HG03457 (cell line): ENCODE data around the gene DISC1.

Experiments
- ATAC-seq: cut with Tn5 transposase; IDR thresholded peaks from one replicate; pipeline ENCODE4 v1.9.1; 2021; ENCODE audit warnings: moderate number of reproducible peaks; ENCODE audit not compliant: unreplicated experiment

DISC1 gene

GRCh38 chr1:231921646-231922345 lies 295.2 kb downstream of the DISC1 start:
- no peak for ATAC-seq

DNA sequence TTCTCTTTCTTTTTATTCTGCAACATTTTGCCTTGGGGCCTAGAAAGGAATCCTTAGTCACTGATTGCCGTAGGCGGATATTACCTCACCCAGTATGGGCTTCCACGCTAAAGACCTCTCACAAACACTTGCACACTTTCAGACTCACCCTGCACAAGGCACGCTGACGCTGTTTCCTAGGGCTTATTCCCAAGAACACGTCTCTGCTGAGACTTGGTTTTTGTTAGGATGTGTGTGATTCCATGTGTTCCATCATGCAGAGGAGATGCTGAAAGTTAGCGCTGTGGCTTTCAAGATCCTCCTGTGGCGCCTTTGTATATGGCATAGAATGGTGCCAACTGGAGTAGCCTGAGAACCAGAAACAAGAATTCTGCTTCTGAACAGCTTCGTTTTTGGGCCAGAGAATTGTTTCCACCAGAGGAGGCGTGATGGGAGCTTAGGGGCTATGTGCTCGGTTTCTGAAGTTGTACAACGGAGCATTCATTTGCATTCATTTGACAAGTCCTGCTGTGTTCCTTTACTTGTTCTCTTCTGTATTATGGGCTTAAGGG lies 297.0 kb downstream of the DISC1 start:
- ATAC-seq: no peak

DNA sequence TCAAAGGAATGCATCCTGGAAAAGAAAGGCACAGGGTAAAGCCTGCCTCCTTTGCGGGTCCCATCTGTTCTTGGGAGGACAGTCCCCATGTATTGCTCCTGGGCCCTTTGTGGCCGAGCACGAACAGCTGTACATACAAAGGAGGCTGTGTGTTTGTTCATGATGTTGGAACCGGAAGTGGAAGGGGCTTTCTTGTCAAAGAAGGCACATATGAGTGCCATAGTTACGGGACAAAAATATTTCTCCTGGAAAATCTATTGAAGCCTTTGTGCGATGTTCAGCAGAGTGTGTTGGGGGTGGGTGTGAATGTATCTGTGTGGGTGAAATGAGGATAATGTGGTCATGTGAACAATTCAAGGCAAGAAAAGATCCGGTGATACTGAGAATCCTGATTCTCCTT lies 297.6 kb downstream of the DISC1 start:
- ATAC-seq: no peak

DNA sequence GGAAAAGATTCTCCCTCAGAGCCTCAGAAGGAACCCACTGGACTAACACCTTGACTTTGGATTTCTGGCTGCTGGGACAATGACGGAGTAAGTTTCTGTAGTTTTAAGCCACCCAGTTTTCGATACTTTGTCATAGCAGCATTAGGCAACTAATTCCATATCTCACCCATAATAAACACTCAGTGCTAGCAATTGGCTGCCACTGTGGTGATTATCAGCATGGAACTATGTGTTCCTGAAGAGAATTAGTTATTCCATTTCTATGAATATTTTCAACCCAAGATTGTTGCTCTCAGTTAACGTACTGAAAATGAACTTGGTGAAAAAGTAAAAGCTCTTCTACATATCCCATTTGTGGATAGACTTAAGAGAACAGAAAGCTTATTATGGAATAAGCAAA lies 299.3 kb downstream of the DISC1 start:
- ATAC-seq: no peak

DNA sequence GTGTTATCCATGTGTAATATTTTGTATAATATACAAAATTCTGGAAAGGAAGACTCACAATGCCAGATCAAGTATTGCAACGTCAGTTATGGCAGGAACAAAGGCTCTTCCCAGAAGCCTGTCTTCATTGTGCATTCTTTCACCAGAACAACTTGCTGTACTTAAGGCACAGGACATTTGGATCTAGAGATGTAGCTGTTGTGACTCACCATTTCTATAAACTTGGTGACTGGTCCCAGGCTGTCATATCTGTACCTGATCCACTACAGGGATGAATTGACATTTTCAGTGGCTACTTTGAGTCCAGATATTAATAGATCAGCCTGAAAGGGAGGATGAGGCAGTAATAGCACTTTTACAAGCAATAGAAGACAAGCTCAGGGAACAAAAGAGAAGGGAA lies 299.8 kb downstream of the DISC1 start:
- ATAC-seq: no peak

GRCh38 chr1:231926933-231927332 lies 300.3 kb downstream of the DISC1 start:
- no peak for ATAC-seq

DNA sequence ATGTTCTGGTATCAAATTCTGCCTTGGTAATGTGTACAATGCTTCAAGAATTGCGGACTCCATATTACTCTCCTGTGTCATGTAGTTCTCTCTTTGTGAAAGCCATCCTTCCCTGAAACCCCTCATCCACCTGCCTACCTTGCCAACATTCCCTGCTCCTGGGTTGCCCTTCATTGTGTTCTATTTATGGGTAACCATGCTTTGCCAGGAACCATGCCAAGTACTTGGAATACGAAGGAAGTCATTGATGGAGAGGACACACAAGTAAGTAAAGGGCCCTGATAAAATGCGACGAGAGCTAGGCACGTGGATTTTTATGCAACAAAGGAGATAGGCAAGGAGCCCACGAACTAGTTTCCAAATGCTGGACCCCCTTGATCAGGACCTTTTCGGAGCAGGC lies 300.8 kb downstream of the DISC1 start:
- no peak for ATAC-seq

DNA sequence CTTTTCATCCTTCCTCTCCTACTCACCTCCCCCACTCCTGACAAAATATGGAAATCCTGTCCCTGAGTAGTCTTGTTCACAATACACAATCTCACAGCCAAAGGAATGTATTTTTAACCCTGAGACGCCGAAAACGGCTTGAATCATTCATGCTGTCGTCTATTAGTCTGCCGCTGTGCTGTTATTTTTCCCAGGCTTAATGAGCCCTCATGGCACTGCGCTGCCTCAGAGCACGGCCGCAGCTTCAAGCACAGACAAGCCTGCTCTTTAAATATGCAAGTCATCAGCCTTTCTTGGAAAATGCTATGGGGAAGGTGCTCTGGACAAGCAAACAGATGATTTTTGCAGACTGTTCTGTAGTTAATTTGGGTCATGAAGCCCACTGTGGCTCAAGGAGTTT lies 302.7 kb downstream of the DISC1 start:
- no peak for ATAC-seq

- no peak for ATAC-seq
Observed at GRCh38 chr1:231930257-231930947, 303.8 kb downstream of the DISC1 start.

- no peak for ATAC-seq
Observed at GRCh38 chr1:231931146-231931545, 304.6 kb downstream of the DISC1 start.

- ATAC-seq: no peak
Observed at GRCh38 chr1:231931846-231932454, 305.4 kb downstream of the DISC1 start.

GRCh38 chr1:231933711-231934626 lies 307.4 kb downstream of the DISC1 start:
- ATAC-seq: no peak

GRCh38 chr1:231934797-231935196 lies 308.2 kb downstream of the DISC1 start:
- no peak for ATAC-seq

- ATAC-seq: no peak
Observed at GRCh38 chr1:231935856-231936255, 309.3 kb downstream of the DISC1 start.

GRCh38 chr1:231936983-231937775 lies 310.6 kb downstream of the DISC1 start:
- no peak for ATAC-seq

GRCh38 chr1:231938211-231938610 lies 311.6 kb downstream of the DISC1 start:
- ATAC-seq: no peak

- no peak for ATAC-seq
Observed at GRCh38 chr1:231938711-231939110, 312.1 kb downstream of the DISC1 start.

DNA sequence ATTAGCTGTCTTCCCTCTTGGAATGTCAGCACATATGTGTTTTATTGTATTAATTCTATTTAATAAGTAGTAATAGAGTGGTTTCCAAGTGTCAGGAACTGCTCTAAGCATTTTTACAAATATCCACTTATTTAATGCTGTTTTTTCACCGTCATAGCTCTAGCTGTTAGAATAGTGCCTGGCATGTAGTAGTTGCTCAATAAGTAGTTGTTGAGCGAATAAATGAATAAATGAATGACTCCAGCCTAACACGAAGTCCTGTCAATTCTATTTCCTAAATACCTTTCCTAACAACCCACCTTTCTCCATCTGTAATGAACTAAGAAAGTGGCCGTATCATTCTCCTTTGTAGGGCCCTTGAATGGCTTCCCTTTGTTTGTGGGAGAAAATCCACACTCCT lies 312.5 kb downstream of the DISC1 start:
- no peak for ATAC-seq

DNA sequence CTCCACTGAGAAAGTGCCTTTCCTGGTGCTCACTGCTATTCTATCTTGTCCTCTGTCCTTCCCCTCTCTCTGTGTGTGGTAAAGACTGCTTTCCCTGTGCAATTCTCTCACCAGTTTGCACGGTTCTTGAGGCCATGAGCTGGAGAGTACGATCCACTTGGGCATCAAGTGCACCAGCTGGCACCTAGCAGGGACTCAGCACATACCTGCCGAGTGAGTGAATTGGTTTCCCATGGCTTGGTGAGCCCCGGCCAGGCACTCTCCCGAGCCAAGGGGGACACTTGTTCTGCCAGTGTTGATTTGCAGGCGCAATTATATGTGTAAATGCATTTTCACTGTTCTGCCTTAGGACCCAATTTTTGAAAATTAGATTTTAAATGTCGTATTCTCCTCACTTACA lies 313.5 kb downstream of the DISC1 start:
- no peak for ATAC-seq

DNA sequence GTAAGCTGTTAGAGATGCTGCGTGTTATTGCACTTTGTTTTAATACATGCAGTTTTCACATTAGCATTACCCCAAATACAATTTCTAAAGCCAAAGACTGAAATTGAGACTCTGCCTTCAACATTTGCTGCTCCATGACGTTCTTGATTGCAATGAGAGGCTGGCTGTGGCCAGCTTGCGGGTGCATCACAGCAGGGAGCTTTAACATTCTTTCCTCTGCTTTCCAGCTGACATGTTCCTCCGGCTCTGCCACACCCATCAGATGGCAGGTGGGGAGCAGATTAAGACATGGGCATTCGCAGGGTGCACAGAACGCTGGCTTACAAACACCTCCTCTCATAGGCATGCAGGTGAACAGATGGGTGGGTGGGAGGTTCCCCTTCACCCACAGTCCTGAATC lies 314.1 kb downstream of the DISC1 start:
- no peak for ATAC-seq
